Spleen (tissue), 7 donors: ENCODE measurements around the gene EIF3C.
"Not testable (repeated sequence)": the region's sequence is repeated elsewhere in the genome, so short reads cannot be mapped to it uniquely, and the experiment has no call there.

ENCODE experiments used
- POLR2A ChIP-seq, 3 donors: fragments of 450-650 bp; IDR thresholded peaks; one replicate each; pipeline ENCODE4 v1.5.1; 2017; ENCODE audit warnings: antibody characterized with exemption in 3 of 3, mild to moderate bottlenecking in 1 of 3
- POLR2AphosphoS5 ChIP-seq, 3 donors: sonication (generic); formaldehyde crosslinking; IDR thresholded peaks; one replicate each; pipeline ENCODE4 v1.5.1; 2017; ENCODE audit warnings: antibody characterized with exemption in 3 of 3
- TF ChIP-seq, protein P1 (sequence below), 11 experiments: fragments of 200-600 bp in 7 of 11; fragments of 450-650 bp in 4 of 11; sonication (generic) in 4 of 11; IDR thresholded peaks in 8 of 11; conservative IDR thresholded peaks in 3 of 11; 1 replicate in 7 of 11; 2 replicates in 4 of 11; pipeline versions ENCODE4 v1.4.0 to v1.8.0; 2016 to 2021; ENCODE audit warnings: antibody characterized with exemption in 11 of 11, inconsistent platforms in 4 of 11, mild to moderate bottlenecking in 1 of 11
- donor health status: DM: no; HTN: no; CAD: no; lungs with moderate emphysema.
- donor health status: DM: no; HTN: no; CAD: no.
- donor health status: DM: no; HTN: no; CAD: no.

DNA sequence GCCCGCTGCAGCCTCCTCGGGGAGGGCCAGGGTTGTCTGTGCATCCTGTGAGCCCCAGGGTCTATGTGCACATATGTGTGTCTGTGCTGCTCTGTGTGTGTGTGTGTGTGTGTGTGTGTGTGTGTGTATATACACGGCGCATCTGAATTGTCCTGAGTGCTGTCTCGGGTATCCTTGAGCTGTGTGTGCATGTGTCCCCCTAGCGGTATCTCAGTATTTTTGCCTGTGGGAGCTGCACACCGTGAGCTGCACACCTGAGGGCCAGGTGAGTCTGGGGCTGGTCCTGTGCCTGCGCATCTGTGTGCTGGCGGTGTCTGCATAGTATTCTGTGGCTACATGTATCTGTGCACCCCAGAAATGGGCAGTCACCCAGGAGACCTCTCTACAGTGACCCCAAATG, 28.5 kb downstream of the EIF3C start:
- TF ChIP-seq, protein P1, sequence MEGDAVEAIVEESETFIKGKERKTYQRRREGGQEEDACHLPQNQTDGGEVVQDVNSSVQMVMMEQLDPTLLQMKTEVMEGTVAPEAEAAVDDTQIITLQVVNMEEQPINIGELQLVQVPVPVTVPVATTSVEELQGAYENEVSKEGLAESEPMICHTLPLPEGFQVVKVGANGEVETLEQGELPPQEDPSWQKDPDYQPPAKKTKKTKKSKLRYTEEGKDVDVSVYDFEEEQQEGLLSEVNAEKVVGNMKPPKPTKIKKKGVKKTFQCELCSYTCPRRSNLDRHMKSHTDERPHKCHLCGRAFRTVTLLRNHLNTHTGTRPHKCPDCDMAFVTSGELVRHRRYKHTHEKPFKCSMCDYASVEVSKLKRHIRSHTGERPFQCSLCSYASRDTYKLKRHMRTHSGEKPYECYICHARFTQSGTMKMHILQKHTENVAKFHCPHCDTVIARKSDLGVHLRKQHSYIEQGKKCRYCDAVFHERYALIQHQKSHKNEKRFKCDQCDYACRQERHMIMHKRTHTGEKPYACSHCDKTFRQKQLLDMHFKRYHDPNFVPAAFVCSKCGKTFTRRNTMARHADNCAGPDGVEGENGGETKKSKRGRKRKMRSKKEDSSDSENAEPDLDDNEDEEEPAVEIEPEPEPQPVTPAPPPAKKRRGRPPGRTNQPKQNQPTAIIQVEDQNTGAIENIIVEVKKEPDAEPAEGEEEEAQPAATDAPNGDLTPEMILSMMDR (IDR thresholded peaks at IDR 0.05 in 8 of 11, conservative IDR thresholded peaks at IDR 0.05 in 3 of 11) = not testable (repeated sequence)
- TF ChIP-seq POLR2A, POLR2AphosphoS5 (IDR thresholded peaks at IDR 0.05): not testable (repeated sequence)
